AG09309 (cell line): ENCODE data around the gene HMG20A.

Experiments
- DNase-seq: peaks from one replicate; pipeline ENCODE4 v3.0.0-alpha.2; 2010; ENCODE audit warnings: low read depth
- H3K4me3 ChIP-seq: 2 replicates; pipeline ENCODE4 v1.5.1; 2011; ENCODE audit warnings: mild to moderate bottlenecking, low read depth, low read length, moderate library complexity; ENCODE audit not compliant: control insufficient read depth
- CTCF ChIP-seq: IDR thresholded peaks from 2 replicates; pipeline ENCODE4 v1.5.1; 2011; ENCODE audit warnings: mild to moderate bottlenecking, low read depth, low read length, inconsistent platforms; ENCODE audit not compliant: insufficient read depth, control insufficient read depth; ENCODE audit errors: missing control alignments

The HMG20A gene

DNA sequence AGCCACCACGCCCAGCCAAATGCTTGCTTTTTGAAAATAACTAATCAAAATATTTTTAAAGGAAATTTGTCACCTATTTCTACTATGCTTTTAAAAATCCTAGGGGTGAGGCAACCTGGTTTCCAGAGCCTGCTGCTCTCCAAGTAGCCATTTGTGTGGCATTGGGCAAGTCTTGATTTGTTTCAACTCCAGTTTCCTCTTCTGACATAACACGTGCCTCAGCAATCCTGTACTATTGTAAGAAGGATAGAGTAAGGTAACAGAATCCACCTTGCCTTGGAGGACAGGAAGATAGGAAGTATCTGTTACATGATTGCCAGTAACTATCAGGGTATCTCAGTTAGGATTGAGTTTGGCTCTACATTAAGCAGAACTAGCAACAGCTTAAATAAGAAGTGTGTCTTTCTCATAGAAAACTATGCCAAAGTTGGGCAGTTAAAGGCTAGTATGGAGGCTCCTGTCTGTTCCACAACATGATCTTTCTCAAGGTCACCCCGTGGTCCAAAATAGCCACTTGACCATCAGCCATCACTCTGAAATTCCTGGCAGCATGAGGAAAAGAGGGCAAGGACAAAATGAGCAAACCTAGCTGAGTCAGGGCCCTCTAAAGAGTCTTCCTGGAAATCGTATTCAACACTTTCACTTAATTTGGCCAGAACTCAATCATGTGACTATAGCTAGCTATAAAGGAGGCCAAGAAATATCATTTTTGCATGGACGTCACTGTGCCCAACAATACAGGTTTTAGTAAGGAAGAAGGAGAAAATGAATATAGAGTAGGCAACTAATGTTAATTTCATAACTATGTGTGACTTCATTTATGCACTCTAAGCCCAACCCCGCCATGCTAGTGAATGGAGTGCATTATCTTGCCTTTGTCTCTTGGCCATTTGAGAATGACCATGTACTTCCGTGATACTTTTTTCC lies 66.1 kb downstream of the HMG20A start:
- H3K4me3 ChIP-seq: no peak overlapping the region
- DNase-seq: no peak
- no peak for TF ChIP-seq CTCF

GRCh38 chr15:77487469-77487842 lies 66.8 kb downstream of the HMG20A start:
- TF ChIP-seq CTCF: no peak
- no peak for DNase-seq
- H3K4me3 ChIP-seq: no peak overlapping the region

DNA sequence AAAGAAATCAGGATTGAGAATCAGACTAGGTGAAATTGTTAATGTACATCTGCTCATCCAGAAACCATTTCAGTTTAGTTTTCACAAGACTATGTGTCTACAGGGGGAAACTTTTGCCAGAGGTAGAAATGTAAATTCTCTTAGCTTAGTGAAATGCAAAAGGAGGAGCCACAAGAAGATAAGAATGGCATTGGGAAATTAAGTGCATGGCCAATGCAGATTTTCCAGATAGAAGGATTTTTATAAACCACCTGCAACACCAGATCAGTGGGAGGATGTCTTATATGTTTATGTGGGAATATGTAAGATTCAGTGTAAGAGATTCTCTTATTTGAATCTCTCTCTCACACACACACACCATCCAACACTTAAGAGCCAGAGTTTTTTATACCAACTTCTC lies 67.2 kb downstream of the HMG20A start:
- TF ChIP-seq CTCF: no peak
- no peak for DNase-seq
- H3K4me3 ChIP-seq: no peak overlapping the region

DNA sequence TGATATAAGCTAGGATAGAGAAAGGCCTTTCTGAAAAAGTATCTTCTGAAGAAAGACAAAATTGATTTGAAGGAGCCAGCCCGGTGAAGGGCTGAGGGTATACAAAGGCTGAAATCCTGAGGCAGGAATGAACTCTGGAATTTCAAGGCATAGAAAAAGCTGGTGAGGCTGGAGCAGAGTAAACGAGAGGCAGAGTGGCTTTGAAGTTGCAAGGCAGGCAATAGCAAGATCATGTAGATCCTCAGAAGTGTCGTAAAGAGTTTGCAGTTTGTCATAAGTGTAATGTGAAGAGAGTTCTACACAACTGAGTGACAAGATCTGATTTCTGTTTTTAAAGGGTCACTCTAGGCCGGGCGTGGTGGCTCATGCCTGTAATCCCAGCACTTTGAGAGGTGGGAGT lies 69.0 kb downstream of the HMG20A start:
- H3K4me3 ChIP-seq: no peak overlapping the region
- no peak for TF ChIP-seq CTCF
- DNase-seq: no peak

GRCh38 chr15:77493324-77493907 lies 72.7 kb downstream of the HMG20A start:
- DNase-seq: no peak
- no peak overlapping the region for H3K4me3 ChIP-seq
- TF ChIP-seq CTCF: no peak

DNA sequence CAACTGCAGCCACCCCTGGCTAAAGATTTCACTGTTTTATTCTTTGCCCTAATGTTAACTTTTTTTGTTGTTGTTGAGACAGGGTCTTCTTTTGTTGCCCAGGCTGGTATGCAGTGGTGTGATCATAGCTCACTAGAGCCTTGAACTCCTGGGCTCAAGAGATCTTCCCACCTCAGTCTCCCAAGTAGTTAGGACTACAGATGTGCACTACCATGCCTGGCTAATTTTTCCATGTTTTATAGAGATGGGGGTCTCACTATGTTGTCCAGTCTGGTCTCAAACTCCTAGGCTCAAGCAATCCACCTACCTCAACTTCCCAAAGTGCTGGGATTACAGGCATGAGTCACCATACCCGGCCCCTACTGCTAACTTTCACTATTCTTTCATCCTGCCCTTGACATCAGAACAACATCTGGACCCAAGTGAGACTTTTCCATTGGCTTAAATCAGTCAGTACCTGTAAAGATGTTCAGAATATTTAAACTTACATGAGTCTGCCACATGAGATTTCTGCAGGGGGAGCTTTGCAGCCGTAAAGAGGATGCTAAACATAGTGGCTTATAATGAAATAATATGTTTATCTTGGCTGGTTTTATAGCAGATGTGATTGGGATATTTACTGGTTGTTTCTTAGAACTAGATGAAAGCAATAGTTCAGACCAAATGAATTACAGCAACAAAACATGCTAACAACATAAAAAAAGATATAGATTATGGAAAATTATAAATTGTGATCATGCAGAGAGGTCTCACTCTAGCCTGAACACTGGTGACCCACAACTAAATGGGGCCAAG lies 73.6 kb downstream of the HMG20A start:
- no peak overlapping the region for H3K4me3 ChIP-seq
- TF ChIP-seq CTCF: no peak
- no peak for DNase-seq
